Glutamatergic neuron (in vitro differentiated cells): ENCODE data around the gene PNPLA2. TPM values are rescaled to one million over a fixed set of nuclear protein-coding genes. Genes with fewer than 3 reads are reported as not detected.

Experiments used
- DNase-seq: peaks from one replicate; pipeline ENCODE4 v3.0.0; 2022
- H3K27ac Mint-ChIP-seq: one replicate; pipeline ENCODE4 v1.8.0; 2020; ENCODE audit warnings: mild to moderate bottlenecking, mixed read lengths, inconsistent platforms; ENCODE audit not compliant: unreplicated experiment
- H3K27me3 Mint-ChIP-seq: one replicate; pipeline ENCODE4 v1.8.0; 2020; ENCODE audit warnings: mild to moderate bottlenecking, moderate library complexity, mixed read lengths, inconsistent platforms; ENCODE audit not compliant: unreplicated experiment
- H3K36me3 Mint-ChIP-seq: one replicate; pipeline ENCODE4 v1.8.0; 2020; ENCODE audit warnings: mild to moderate bottlenecking, mixed read lengths, inconsistent platforms; ENCODE audit not compliant: unreplicated experiment
- H3K4me1 Mint-ChIP-seq: one replicate; pipeline ENCODE4 v1.8.0; 2020; ENCODE audit warnings: mild to moderate bottlenecking, low read depth, mixed read lengths, inconsistent platforms; ENCODE audit not compliant: unreplicated experiment
- H3K4me3 Mint-ChIP-seq: one replicate; pipeline ENCODE4 v1.8.0; 2020; ENCODE audit warnings: mild to moderate bottlenecking, mixed read lengths, inconsistent platforms; ENCODE audit not compliant: unreplicated experiment
- H3K9me3 Mint-ChIP-seq: one replicate; pipeline ENCODE4 v1.8.0; 2020; ENCODE audit warnings: mild to moderate bottlenecking, moderate library complexity, mixed read lengths, inconsistent platforms; ENCODE audit not compliant: unreplicated experiment
- CTCF ChIP-seq: fragments of 200-600 bp; sonication (generic); IDR thresholded peaks from one replicate; pipeline ENCODE4 v1.5.0; 2021; ENCODE audit not compliant: partially characterized antibody, unreplicated experiment
- total RNA-seq: library from RNA; stranded (reverse); fragmentation: NEBNext Ultra II Directional; extraction: Animal tissue kit (Norgen Biotek cat#: 25700); gene quantifications from one replicate; pipeline ENCODE4 v1.2.1, GENCODE V29; 2021; ENCODE audit not compliant: unreplicated experiment

PNPLA2 gene
- total RNA-seq, 1 donor from 2014 or later = 32.3 TPM

DNA sequence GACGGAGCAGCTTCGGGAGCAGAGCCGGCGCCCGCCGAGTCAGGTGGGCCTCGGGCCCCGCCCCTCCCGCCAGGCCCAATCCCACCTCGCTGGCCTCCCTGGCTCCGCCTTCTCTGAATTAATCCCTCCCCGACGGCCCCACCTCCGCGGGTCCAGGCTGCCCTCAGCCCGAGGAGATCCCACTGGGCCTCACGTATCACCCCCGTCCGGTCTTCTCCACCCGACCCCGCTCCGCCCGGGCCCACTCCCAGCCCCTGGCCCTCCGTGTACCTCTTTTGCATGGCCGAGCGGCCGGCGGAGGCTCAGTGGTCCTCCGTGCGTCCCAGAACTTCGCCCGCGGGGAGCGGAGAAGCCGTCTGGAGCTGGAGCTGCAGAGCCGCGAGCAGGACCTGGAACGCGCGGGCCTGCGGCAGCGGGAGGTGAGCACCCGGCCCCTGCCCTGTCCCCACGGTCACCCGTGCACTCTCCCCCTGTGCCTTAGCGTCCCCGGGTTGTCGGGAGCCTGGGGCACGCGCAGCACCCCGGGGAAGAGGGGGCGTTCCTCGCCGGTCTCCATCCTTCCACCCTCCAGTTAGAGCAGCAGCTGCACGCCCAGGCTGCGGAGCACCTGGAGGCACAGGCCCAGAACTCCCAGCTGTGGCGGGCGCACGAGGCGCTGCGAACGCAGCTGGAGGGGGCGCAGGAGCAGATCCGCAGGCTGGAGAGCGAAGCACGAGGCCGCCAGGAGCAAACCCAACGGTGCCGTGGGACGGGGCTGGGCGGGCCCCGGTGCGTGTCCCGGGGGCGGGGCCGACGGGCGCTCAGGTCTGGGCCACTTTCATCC, 11.8 kb downstream of the PNPLA2 start:
- no peak for TF ChIP-seq CTCF
- H3K36me3 Mint-ChIP-seq = no peaks in the 10 kb centered on the region
- peak; percentile 90 for DNase-seq
- H3K9me3 Mint-ChIP-seq = peaks cover 11% of the 10 kb centered on the region
- peaks cover 11% of the 10 kb centered on the region for H3K4me1 Mint-ChIP-seq
- H3K27ac Mint-ChIP-seq = no peak overlapping the region
- peak overlapping the region; percentile 42 for H3K4me3 Mint-ChIP-seq
- peaks cover 18% of the 10 kb centered on the region for H3K27me3 Mint-ChIP-seq

DNA sequence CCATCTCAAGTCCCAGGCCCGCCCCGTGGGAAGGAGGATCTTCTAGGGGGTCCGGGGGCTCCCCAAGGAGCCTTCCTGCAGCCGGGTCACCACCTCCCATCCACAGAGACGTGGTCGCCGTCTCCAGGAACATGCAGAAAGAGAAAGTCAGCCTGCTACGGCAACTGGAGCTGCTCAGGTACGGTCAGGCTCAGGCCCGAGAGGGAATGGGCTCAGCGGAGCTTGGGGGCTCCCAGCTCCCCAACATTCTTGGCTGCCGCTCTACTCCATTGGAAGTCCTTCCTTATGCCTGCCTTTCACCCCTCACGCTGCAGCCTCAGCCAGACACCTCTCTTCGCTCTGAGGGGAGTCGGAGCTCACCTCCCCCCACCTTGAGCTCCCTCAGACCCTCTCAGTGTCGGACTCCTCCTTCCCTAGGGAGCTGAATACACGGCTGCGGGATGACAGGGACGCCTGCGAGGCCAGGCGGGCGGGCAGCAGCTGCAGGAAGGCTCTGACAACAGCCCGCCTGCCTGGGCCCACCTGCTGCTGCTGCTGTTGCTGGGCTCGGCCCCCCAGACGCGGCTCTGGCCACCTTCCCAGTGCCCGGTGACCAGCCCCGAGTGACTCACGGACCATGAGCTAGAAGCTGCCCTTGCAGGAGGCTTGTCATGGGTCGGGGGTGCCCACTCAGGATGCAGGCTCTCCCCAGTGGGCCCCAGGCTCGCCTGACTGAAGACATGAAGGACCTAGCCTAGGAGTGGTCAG, 12.6 kb downstream of the PNPLA2 start:
- Mint-ChIP-seq H3K4me3 (peak overlapping the region; percentile 86), H3K27me3 (peaks cover 18% of the 10 kb centered on the region), H3K27ac (peak overlapping the region; percentile 89), H3K36me3 (no peaks in the 10 kb centered on the region), H3K9me3 (peaks cover 11% of the 10 kb centered on the region), H3K4me1 (peaks cover 11% of the 10 kb centered on the region)
- DNase-seq = peak; percentile 65
- no peak for TF ChIP-seq CTCF

DNA sequence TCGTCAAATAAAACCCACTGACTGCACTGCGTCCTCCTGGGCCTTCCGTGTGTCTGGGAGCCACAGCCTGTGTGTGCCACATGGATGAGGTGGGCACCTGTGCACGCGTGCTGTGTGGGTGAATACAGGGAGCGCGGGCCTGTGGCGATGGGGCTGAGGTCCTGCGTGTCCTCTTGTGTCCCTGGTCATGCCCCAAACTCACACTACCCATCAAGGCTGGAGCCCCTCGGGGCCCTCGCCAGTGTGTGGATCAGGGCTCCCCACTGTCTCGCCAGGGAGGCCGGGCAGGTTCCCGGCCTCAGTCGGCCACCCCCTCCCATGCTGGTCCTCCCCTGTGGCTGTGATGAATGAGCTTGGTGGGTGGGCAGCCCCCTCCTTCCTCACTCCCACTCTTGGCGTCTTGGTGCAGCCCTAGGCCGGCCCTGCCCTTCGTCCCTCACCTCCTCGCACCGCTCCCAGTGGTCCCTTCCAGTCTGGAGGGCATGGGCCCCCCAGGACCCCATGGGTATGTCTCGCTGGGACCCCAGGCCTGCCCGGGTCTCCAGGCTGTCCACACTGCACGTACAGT, 13.3 kb downstream of the PNPLA2 start:
- DNase-seq = no peak
- Mint-ChIP-seq H3K27me3 (peaks cover 14% of the 10 kb centered on the region), H3K27ac (peak overlapping the region; percentile 90), H3K4me3 (peak overlapping the region; percentile 88), H3K9me3 (peaks cover 7% of the 10 kb centered on the region), H3K4me1 (peaks cover 11% of the 10 kb centered on the region), H3K36me3 (no peaks in the 10 kb centered on the region)
- TF ChIP-seq CTCF = no peak

DNA sequence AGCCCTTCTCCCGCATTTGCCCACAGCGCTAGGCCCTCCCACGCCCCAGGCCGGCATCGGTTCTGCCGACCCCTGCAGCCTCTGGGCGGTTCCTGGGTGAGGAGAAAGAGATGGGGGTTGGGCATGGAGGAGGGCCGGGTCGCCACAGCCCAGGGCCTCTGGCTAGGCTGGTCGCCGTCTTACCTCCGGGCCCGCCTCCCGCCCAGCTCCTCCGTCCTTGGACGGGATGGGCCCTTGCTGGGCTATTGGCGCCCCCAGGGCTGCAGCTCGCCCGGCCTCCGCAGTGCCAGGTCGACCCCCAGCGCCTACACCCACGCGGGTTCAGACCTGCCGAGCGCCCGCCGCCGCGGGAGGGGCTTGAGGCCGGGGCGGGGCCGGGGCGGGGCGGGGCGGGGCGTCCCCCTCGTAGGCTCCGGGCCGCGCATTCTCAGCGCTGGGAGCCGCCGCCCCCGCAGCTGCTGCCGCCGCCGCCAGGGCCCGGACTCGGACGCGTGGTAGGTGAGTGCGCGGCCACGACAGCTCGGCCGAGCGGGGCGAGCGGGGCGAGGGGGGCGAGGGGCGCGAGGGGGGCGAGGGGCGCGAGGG, 13.9 kb downstream of the PNPLA2 start, which contains the start of gene CD151:
TSS of gene CD151 (plus strand) at position 424 of the 585 bp plus-strand sequence. CDS start 3,118 bp downstream, outside the sequence.
- no peaks in the 10 kb centered on the region for H3K36me3 Mint-ChIP-seq
- peaks cover 13% of the 10 kb centered on the region for H3K27me3 Mint-ChIP-seq
- no peak for TF ChIP-seq CTCF
- peak; percentile 80 for DNase-seq
- peak within 1 kb of the TSS; percentile 92 for H3K4me3 Mint-ChIP-seq
- H3K27ac Mint-ChIP-seq = peak within 1 kb of the TSS; percentile 92
- H3K4me1 Mint-ChIP-seq = peaks cover 11% of the 10 kb centered on the region
- peaks cover 7% of the 10 kb centered on the region for H3K9me3 Mint-ChIP-seq
